Esophagus squamous epithelium (tissue), 5 donors: ENCODE results near the gene SLBP. TPM values are rescaled to one million over a fixed set of nuclear protein-coding genes. Genes with fewer than 3 reads are reported as not detected.

Source experiments
- DNase-seq: peaks from one replicate; lab custom pipeline; 2025; lab: John Stamatoyannopoulos, UW
- H3K27ac ChIP-seq, 4 donors: fragments of 200-600 bp; sonication (generic); one replicate each; pipeline ENCODE4 v1.5.1; 2016 to 2019; ENCODE audit warnings: mild to moderate bottlenecking in 1 of 4
- H3K27me3 ChIP-seq, 4 donors: fragments of 200-600 bp; sonication (generic); 1 replicate in 3 of 4; 2 replicates in 1 of 4; pipeline versions ENCODE4 v1.5.1 to v1.6.0; 2017 to 2021; ENCODE audit warnings: antibody characterized with exemption in 1 of 4
- H3K36me3 ChIP-seq, 3 donors: fragments of 200-600 bp; sonication (generic); one replicate each; pipeline ENCODE4 v1.5.1; 2016 to 2019
- H3K4me1 ChIP-seq, 3 donors: fragments of 200-600 bp; sonication (generic); one replicate each; pipeline ENCODE4 v1.5.1; 2017 to 2019
- H3K4me3 ChIP-seq, 4 donors: fragments of 200-600 bp; sonication (generic); 1 replicate in 3 of 4; 2 replicates in 1 of 4; pipeline ENCODE4 v1.5.1; 2016 to 2019; ENCODE audit warnings: mild to moderate bottlenecking in 2 of 4, moderate library complexity in 1 of 4
- H3K9me3 ChIP-seq, 3 donors: fragments of 200-600 bp; sonication (generic); one replicate each; pipeline ENCODE4 v1.5.1; 2016 to 2019
- CTCF ChIP-seq, 6 experiments: fragments of 450-650 bp in 4 of 6; fragments of 200-600 bp in 2 of 6; sonication (generic) in 2 of 6; IDR thresholded peaks; one replicate each; pipeline ENCODE4 v1.5.1; 2016 to 2019; ENCODE audit warnings: antibody characterized with exemption in 6 of 6, mild to moderate bottlenecking in 4 of 6, moderate library complexity in 4 of 6
- POLR2A ChIP-seq, 4 donors: fragments of 450-650 bp; IDR thresholded peaks; one replicate each; pipeline ENCODE4 v1.6.1; 2017; ENCODE audit warnings: antibody characterized with exemption in 4 of 4, mild to moderate bottlenecking in 4 of 4, moderate library complexity in 3 of 4
- WGBS, 2 donors: methylation state at CpG; one replicate each; pipeline ENCODE4 v1.1.5; 2018; 5-methylcytosine and 5-hydroxymethylcytosine counted together
- intact Hi-C: fragments of 100-400 bp; cut with DNase I; formaldehyde crosslinking; loops from one replicate; pipeline ENCODE4 v1.15.0; 2022
- total RNA-seq, 4 donors: library from RNA; depleted of rRNA; stranded (reverse); fragments of >200 nt; gene quantifications; one replicate each; pipeline ENCODE4 v1.1.0, GENCODE V29; 2016
- donor health status: DM: yes; HTN: yes; CAD: no.

SLBP gene
- total RNA-seq, 4 donors from 2014 or later = 32.4 to 60.1 (median 48.6) TPM

GRCh38 chr4:1666391-1666790, 45.7 kb downstream of the SLBP start:
- intact Hi-C loops = no loop called here
- Histone ChIP-seq H3K9me3 (no peaks in the 10 kb centered on the region), H3K4me3 (no peak overlapping the region), H3K27ac (no peak overlapping the region), H3K27me3 (no peaks in the 10 kb centered on the region), H3K36me3 (no peaks in the 10 kb centered on the region), H3K4me1 (no peaks in the 10 kb centered on the region)
- TF ChIP-seq POLR2A (IDR thresholded peaks at IDR 0.05) (no peak), CTCF (IDR thresholded peaks at IDR 0.05) (no peak)
- 34 to 66% methylated on average over 4 to 9 of the region's 12 CpGs for WGBS, 2 donors
- no peak for DNase-seq

GRCh38 chr4:1664141-1664540, 48.0 kb downstream of the SLBP start:
- WGBS, 2 donors = 79 to 84% methylated on average over 8 of the region's 8 CpGs
- no peaks in the 10 kb centered on the region for H3K9me3 ChIP-seq
- H3K36me3 ChIP-seq = no peaks in the 10 kb centered on the region
- no peak for DNase-seq
- no peaks in the 10 kb centered on the region for H3K27me3 ChIP-seq
- TF ChIP-seq CTCF (IDR thresholded peaks at IDR 0.05) (no peak), POLR2A (IDR thresholded peaks at IDR 0.05) (no peak)
- no peak overlapping the region for H3K27ac ChIP-seq
- no peaks in the 10 kb centered on the region for H3K4me1 ChIP-seq
- H3K4me3 ChIP-seq = no peak overlapping the region
- intact Hi-C loops = no loop called here

GRCh38 chr4:1663549-1663948, 48.6 kb downstream of the SLBP start:
- Histone ChIP-seq H3K36me3 (no peaks in the 10 kb centered on the region), H3K27ac (no peak overlapping the region), H3K9me3 (no peaks in the 10 kb centered on the region), H3K27me3 (no peaks in the 10 kb centered on the region), H3K4me3 (no peak overlapping the region), H3K4me1 (no peaks in the 10 kb centered on the region)
- no peak for DNase-seq
- WGBS, 2 donors = 85 to 92% methylated on average over 4 to 5 of the region's 5 CpGs
- TF ChIP-seq POLR2A (IDR thresholded peaks at IDR 0.05) (no peak), CTCF (IDR thresholded peaks at IDR 0.05) (no peak)
- intact Hi-C loops = no loop called here

- no peak for TF ChIP-seq CTCF (IDR thresholded peaks at IDR 0.05)
- TF ChIP-seq POLR2A (IDR thresholded peaks at IDR 0.05) = no peak
- no peak for DNase-seq
- WGBS, 2 donors = 86 to 94% methylated on average over 8 to 14 of the region's 14 CpGs
- intact Hi-C loops = no loop called here
- no peak overlapping the region for H3K27ac ChIP-seq
- H3K9me3 ChIP-seq = no peaks in the 10 kb centered on the region
- H3K4me1 ChIP-seq = no peaks in the 10 kb centered on the region
- no peaks in the 10 kb centered on the region for H3K36me3 ChIP-seq
- H3K4me3 ChIP-seq = no peak overlapping the region
- no peaks in the 10 kb centered on the region for H3K27me3 ChIP-seq
Measured at GRCh38 chr4:1661695-1662094, 50.4 kb downstream of the SLBP start.

- WGBS, 2 donors = 77 to 82% methylated on average over 16 to 22 of the region's 25 CpGs
- intact Hi-C loops = no loop called here
- no peaks in the 10 kb centered on the region for H3K36me3 ChIP-seq
- H3K4me1 ChIP-seq = no peaks in the 10 kb centered on the region
- no peak overlapping the region for H3K27ac ChIP-seq
- no peak overlapping the region for H3K4me3 ChIP-seq
- no peaks in the 10 kb centered on the region for H3K9me3 ChIP-seq
- no peak for TF ChIP-seq CTCF (IDR thresholded peaks at IDR 0.05)
- no peak for TF ChIP-seq POLR2A (IDR thresholded peaks at IDR 0.05)
- H3K27me3 ChIP-seq = no peaks in the 10 kb centered on the region
- DNase-seq = no peak
Measured at GRCh38 chr4:1660948-1661677, 51.0 kb downstream of the SLBP start.
